OCI-LY3 (cell line): ENCODE data around the gene PSENEN.

Source experiments
- H2AFZ ChIP-seq: fragments of 200-600, 300-600 bp; shearing (Covaris generic); 2 replicates; pipeline ENCODE4 v1.6.0; 2014; ENCODE audit warnings: antibody characterized with exemption, low read depth, low read length
- H3K27ac ChIP-seq: fragments of 200-600, 300-600 bp; sonication (generic); 2 replicates; pipeline ENCODE4 v1.5.1; 2014; ENCODE audit warnings: mild to moderate bottlenecking, low read length, moderate library complexity, mixed read lengths
- H3K27me3 ChIP-seq: fragments of 200-600, 300-600 bp; sonication (generic); 2 replicates; pipeline ENCODE4 v1.6.1; 2014; ENCODE audit warnings: low read depth, low read length, mixed read lengths
- H3K36me3 ChIP-seq: fragments of 200-600, 300-600 bp; sonication (generic); replicated peaks from 2 replicates; pipeline ENCODE3; 2014; ENCODE audit warnings: low read depth, low read length, mixed read lengths
- H3K4me1 ChIP-seq: fragments of 300-600, 200-600 bp; sonication (generic); 2 replicates; pipeline ENCODE4 v1.6.1; 2014; ENCODE audit warnings: low read length, mixed read lengths
- H3K4me2 ChIP-seq: fragments of 200-600, 300-600 bp; sonication (generic); 2 replicates; pipeline ENCODE4 v1.6.1; 2014; ENCODE audit warnings: low read length, mixed read lengths
- H3K4me3 ChIP-seq: fragments of 300-600, 200-600 bp; sonication (generic); 2 replicates; pipeline ENCODE4 v1.5.1; 2014; ENCODE audit warnings: antibody characterized with exemption, mild to moderate bottlenecking, low read length, moderate library complexity
- H3K79me2 ChIP-seq: fragments of 300-600, 200-600 bp; shearing (Covaris generic); 2 replicates; pipeline ENCODE4 v1.6.1; 2014; ENCODE audit warnings: mild to moderate bottlenecking, low read length, mixed read lengths
- H3K9ac ChIP-seq: fragments of 300-600, 200-600 bp; shearing (Covaris generic); 2 replicates; pipeline ENCODE4 v1.6.0; 2014; ENCODE audit warnings: mild to moderate bottlenecking, low read length, moderate library complexity
- H3K9me3 ChIP-seq: fragments of 200-600, 300-600 bp; shearing (Covaris generic); 2 replicates; pipeline ENCODE4 v1.6.1; 2014; ENCODE audit warnings: low read length, mixed read lengths; ENCODE audit not compliant: insufficient read depth
- H4K20me1 ChIP-seq: fragments of 200-600, 300-600 bp; sonication (generic); 2 replicates; pipeline ENCODE4 v1.6.1; 2016; ENCODE audit warnings: low read length, mixed read lengths; ENCODE audit not compliant: insufficient read depth
- EZH2phosphoT487 ChIP-seq: fragments of 200-600 bp; shearing (Covaris generic); IDR thresholded peaks from 2 replicates; pipeline ENCODE4 v1.6.1; 2018; ENCODE audit warnings: antibody characterized with exemption, mixed run types, low read depth
- TF ChIP-seq, protein P1 (sequence below): fragments of 200-600, 300-600 bp; sonication (generic); IDR thresholded peaks from 2 replicates; pipeline ENCODE4 v1.5.1; 2014; ENCODE audit warnings: antibody characterized with exemption, low read length, low read depth

PSENEN gene

DNA sequence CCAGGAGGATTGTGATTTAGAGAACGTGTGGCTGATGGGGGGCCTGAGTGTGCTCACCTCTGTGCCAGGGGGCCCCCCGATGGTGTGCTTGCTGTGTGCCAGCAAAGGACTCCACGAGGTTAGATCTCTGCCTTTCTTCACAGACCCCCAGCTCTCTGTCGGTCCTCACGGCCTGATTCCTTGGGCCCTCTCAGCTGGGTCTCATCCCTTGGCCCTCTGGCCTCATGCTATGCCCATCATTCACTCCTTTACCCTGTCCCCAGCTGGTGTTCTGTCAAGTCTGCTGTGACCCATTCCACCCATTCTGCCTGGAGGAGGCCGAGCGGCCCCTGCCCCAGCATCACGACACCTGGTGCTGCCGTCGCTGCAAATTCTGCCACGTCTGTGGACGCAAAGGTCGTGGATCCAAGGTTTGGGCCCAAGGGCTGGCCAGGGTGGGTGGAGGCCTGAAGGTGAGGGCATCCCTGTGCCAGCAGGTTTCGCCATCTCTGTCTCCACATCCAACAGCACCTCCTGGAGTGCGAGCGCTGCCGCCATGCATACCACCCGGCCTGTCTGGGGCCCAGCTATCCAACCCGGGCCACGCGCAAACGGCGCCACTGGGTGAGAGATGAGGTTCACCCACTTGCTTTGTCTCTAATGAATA is 20.1 kb upstream of the PSENEN start:
- peaks cover 10% of the 10 kb centered on the region; the same call in 1 of the 2 replicates for H3K79me2 ChIP-seq
- H3K4me3 ChIP-seq = no peak overlapping the region
- H3K36me3 ChIP-seq = peaks cover 80% of the 10 kb centered on the region
- H3K9ac ChIP-seq = no peak overlapping the region
- H3K27ac ChIP-seq = no peak overlapping the region
- no peak overlapping the region for H2AFZ ChIP-seq
- H3K9me3 ChIP-seq = no peaks in the 10 kb centered on the region
- H3K4me2 ChIP-seq = no peak overlapping the region
- TF ChIP-seq EZH2phosphoT487 = no peak
- TF ChIP-seq, protein P1, sequence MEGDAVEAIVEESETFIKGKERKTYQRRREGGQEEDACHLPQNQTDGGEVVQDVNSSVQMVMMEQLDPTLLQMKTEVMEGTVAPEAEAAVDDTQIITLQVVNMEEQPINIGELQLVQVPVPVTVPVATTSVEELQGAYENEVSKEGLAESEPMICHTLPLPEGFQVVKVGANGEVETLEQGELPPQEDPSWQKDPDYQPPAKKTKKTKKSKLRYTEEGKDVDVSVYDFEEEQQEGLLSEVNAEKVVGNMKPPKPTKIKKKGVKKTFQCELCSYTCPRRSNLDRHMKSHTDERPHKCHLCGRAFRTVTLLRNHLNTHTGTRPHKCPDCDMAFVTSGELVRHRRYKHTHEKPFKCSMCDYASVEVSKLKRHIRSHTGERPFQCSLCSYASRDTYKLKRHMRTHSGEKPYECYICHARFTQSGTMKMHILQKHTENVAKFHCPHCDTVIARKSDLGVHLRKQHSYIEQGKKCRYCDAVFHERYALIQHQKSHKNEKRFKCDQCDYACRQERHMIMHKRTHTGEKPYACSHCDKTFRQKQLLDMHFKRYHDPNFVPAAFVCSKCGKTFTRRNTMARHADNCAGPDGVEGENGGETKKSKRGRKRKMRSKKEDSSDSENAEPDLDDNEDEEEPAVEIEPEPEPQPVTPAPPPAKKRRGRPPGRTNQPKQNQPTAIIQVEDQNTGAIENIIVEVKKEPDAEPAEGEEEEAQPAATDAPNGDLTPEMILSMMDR = no peak
- peaks cover 4% of the 10 kb centered on the region for H4K20me1 ChIP-seq
- H3K4me1 ChIP-seq = no peaks in the 10 kb centered on the region
- H3K27me3 ChIP-seq = no peaks in the 10 kb centered on the region

DNA sequence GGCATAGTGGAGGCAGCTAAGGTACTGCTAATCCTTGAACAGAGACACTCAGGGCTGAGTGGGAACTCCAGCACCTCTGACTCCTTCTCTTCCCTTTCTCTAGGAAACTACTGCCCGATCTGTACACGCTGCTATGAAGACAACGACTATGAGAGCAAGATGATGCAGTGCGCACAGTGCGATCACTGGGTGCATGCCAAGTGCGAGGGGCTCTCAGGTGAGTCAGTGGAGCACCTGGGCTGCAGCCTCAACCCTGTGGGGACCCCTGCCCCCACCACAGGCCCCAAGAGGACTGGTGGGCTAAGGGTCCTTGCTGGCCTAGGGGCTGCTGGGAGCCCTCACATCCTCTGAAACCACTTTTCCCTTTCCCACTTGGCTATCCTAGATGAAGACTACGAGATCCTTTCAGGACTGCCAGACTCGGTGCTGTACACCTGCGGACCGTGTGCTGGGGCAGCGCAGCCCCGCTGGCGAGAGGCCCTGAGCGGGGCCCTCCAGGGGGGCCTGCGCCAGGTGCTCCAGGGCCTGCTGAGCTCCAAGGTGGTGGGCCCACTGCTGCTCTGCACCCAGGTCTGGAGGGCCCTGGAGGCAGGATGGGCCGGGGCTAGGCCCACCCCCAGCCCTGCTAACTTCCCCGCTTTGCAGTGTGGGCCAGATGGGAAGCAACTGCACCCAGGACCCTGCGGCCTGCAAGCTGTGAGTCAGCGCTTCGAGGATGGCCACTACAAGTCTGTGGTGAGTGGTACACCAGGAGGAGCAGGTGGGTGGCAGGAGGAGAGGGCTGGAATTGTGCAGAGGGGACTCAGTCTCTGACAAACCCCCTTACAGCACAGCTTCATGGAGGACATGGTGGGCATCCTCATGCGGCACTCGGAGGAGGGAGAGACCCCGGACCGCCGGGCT is 18.1 kb upstream of the PSENEN start:
- no peaks in the 10 kb centered on the region for H3K79me2 ChIP-seq
- no peak overlapping the region for H2AFZ ChIP-seq
- no peak overlapping the region for H3K4me3 ChIP-seq
- H3K27me3 ChIP-seq = no peaks in the 10 kb centered on the region
- H3K9ac ChIP-seq = no peak overlapping the region
- no peak overlapping the region for H3K4me2 ChIP-seq
- no peaks in the 10 kb centered on the region for H3K4me1 ChIP-seq
- no peaks in the 10 kb centered on the region for H3K9me3 ChIP-seq
- H3K27ac ChIP-seq = no peak overlapping the region
- peaks cover 4% of the 10 kb centered on the region for H4K20me1 ChIP-seq
- TF ChIP-seq EZH2phosphoT487 = no peak
- TF ChIP-seq, protein P1 = no peak
- H3K36me3 ChIP-seq = peaks cover 83% of the 10 kb centered on the region

DNA sequence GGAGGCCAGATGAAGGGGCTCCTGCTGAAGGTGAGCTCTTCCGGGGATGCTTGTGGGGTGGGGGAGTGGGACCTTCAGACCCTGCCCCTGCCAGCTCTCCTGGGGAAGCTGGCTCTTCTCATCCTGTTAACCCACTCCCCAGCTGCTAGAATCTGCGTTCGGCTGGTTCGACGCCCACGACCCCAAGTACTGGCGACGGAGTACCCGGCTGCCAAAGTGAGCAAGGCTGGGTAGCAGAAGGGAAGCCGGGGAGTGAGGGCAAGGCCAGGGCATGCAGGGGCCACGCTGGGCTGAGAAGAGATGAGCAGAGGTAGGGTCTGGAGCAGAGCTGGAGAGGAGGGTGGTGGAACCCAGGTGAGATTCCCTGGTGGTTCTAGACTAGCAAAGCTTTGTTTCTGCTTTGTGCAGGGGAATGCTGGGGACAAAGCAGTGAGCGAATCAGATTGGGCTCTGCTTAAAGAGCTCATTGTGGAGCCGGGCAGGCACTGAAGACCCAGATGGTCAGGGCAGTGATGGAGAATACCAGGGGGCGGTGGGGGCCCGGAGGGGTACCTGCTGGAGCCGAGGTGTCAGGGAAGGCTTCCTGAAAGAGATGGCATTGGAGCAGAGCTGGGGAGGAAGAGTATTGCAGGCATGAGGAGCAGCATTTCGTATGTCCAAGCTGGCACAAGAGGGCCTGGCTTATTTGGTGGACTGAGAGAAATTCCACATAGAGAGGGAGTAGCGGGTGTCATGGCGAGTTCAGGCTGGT is 17.3 kb upstream of the PSENEN start:
- Histone ChIP-seq H3K4me3 (no peak overlapping the region), H3K9me3 (no peaks in the 10 kb centered on the region), H3K4me1 (no peaks in the 10 kb centered on the region), H3K9ac (no peak overlapping the region), H3K36me3 (peaks cover 79% of the 10 kb centered on the region), H3K79me2 (no peaks in the 10 kb centered on the region), H2AFZ (no peak overlapping the region), H4K20me1 (peaks cover 2% of the 10 kb centered on the region), H3K27me3 (no peaks in the 10 kb centered on the region), H3K27ac (no peak overlapping the region), H3K4me2 (no peak overlapping the region)
- TF ChIP-seq, protein P1 = no peak
- no peak for TF ChIP-seq EZH2phosphoT487

DNA sequence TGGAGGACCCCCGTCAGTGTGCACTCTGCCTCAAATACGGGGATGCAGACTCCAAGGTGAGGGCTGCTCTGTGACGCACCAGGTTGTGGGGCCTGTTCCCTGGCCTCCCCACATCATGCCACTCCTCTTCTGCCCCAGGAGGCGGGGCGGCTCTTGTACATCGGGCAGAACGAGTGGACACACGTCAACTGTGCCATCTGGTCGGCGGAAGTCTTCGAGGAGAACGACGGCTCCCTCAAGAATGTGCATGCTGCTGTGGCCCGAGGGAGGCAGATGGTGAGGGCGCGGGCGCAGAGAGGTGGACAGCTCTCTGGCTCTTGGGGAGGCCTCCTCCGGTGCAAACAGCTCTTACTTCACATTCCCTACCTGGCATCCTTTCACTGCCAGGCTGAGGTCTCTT is 16.4 kb upstream of the PSENEN start:
- Histone ChIP-seq H3K4me1 (no peaks in the 10 kb centered on the region), H3K27me3 (no peaks in the 10 kb centered on the region), H3K9me3 (no peaks in the 10 kb centered on the region), H3K79me2 (no peaks in the 10 kb centered on the region), H3K36me3 (peaks cover 78% of the 10 kb centered on the region), H3K27ac (no peak overlapping the region), H4K20me1 (no peaks in the 10 kb centered on the region; the same call in 1 of the 2 replicates), H3K4me3 (no peak overlapping the region), H3K4me2 (no peak overlapping the region), H3K9ac (no peak overlapping the region), H2AFZ (no peak overlapping the region)
- no peak for TF ChIP-seq EZH2phosphoT487
- TF ChIP-seq, protein P1 = no peak
